ENCODE measurements around the gene AAK1. TPM values are rescaled to one million over a fixed set of nuclear protein-coding genes. Genes with fewer than 3 reads are reported as not detected.

Gene AAK1
- total RNA-seq, 1 donor from 2014 or later, result 108 TPM

DNA sequence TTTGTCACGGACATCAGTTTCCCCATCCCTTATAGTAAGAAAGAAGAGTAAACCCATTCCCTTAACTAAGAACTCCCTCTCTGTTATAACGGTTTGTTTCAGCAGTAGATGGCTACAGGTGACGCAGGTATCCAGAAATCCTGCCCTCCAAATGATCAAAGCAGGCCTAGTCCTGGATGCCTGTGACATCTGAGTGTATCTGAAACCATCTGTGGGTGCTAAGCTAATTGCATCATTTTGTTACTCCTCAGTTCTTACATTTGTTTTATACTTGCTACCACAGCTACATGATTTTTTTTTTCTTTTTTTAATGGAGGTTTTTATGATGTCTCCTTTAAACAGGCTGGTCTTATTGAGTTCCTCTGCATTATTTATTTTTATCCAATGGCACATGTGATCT lies 55.1 kb downstream of the AAK1 start:
- Histone ChIP-seq H2AFZ (ENCODE audit: low read depth, low read length) (no peak overlapping the region), H3K4me1 (ENCODE audit: insufficient read depth, low read length) (peaks cover 22% of the 10 kb centered on the region), H3K27me3 (ENCODE audit: insufficient read depth, low read length) (no peaks in the 10 kb centered on the region), H4K20me1 (ENCODE audit: insufficient read depth, low read length) (peaks cover 79% of the 10 kb centered on the region), H3K79me2 (ENCODE audit: insufficient read depth, low read length) (peaks cover 79% of the 10 kb centered on the region), H3K9me3 (ENCODE audit: insufficient read depth, low read depth, low read length) (no peaks in the 10 kb centered on the region), H3K36me3 (ENCODE audit: insufficient read depth, low read length) (no peaks in the 10 kb centered on the region), H3K27ac (ENCODE audit: low read depth, low read length) (no peak overlapping the region), H3K4me2 (ENCODE audit: low read length) (no peak overlapping the region), H3K4me3 (ENCODE audit: insufficient read depth, low read depth, low read length) (no peak overlapping the region), H3K9ac (ENCODE audit: low read length) (no peak overlapping the region)
- H3K27ac Mint-ChIP-seq (ENCODE audit: unreplicated experiment), result no peak overlapping the region
- peaks cover 43% of the 10 kb centered on the region for H3K4me1 Mint-ChIP-seq (ENCODE audit: low read depth, unreplicated experiment)
- FAIRE-seq (no peak), DNase-seq (ENCODE audit: low read depth) (no peak)
- H3K4me3 Mint-ChIP-seq (ENCODE audit: unreplicated experiment), result no peak overlapping the region
- H3K9me3 Mint-ChIP-seq (ENCODE audit: unreplicated experiment), result no peaks in the 10 kb centered on the region
- no peaks in the 10 kb centered on the region for H3K27me3 Mint-ChIP-seq (ENCODE audit: low read depth, unreplicated experiment)
- TF ChIP-seq EZH2 (IDR thresholded peaks at IDR 0.05; ENCODE audit: insufficient read depth, low read length), result no peak
- TF ChIP-seq, protein P1, sequence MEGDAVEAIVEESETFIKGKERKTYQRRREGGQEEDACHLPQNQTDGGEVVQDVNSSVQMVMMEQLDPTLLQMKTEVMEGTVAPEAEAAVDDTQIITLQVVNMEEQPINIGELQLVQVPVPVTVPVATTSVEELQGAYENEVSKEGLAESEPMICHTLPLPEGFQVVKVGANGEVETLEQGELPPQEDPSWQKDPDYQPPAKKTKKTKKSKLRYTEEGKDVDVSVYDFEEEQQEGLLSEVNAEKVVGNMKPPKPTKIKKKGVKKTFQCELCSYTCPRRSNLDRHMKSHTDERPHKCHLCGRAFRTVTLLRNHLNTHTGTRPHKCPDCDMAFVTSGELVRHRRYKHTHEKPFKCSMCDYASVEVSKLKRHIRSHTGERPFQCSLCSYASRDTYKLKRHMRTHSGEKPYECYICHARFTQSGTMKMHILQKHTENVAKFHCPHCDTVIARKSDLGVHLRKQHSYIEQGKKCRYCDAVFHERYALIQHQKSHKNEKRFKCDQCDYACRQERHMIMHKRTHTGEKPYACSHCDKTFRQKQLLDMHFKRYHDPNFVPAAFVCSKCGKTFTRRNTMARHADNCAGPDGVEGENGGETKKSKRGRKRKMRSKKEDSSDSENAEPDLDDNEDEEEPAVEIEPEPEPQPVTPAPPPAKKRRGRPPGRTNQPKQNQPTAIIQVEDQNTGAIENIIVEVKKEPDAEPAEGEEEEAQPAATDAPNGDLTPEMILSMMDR (IDR thresholded peaks at IDR 0.05; ENCODE audit: insufficient read depth, low read depth, low read length), result no peak
- H3K36me3 Mint-ChIP-seq (ENCODE audit: low read depth, unreplicated experiment), result peaks cover 6% of the 10 kb centered on the region

DNA sequence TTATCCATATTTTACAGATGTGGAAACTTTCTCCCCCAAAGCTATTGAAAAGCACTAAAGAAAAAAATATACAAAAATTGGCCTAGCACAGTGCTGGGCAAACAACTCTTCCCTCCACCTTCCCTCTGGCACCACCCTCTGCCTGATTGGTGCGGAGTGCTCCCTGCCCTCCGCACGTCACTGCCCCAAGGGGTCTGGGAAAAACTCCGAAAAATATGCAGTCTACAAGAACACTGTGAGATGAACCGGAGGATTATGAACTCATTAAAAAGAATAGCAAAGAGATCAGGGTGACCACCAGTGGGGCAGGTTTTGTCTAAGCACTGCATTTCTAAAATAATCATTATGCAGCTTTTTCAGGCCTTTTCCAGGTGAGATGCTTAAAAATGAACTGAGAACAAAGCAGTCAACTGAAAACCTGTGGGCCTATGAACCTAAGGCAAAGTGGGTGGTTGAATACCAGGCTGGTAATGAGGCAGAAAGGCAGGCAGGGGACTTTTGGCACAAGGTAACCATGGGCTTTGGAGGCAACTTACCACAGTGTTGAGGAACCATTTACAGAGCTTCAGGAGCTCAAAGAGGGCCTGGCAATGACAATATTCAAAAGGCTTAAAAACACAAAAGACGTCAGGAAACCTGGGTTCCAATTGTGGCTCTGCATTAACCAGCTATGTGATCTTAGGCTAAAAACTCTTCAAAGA lies 57.5 kb downstream of the AAK1 start:
- peaks cover 85% of the 10 kb centered on the region for H4K20me1 ChIP-seq (ENCODE audit: insufficient read depth, low read length)
- no peak overlapping the region for H3K4me3 Mint-ChIP-seq (ENCODE audit: unreplicated experiment)
- no peak for FAIRE-seq
- H3K27ac Mint-ChIP-seq (ENCODE audit: unreplicated experiment), result no peak overlapping the region
- peaks cover 65% of the 10 kb centered on the region for H3K4me1 Mint-ChIP-seq (ENCODE audit: low read depth, unreplicated experiment)
- H3K9me3 Mint-ChIP-seq (ENCODE audit: unreplicated experiment), result no peaks in the 10 kb centered on the region
- H3K4me1 ChIP-seq (ENCODE audit: insufficient read depth, low read length), result peaks cover 39% of the 10 kb centered on the region
- no peak overlapping the region for H3K4me3 ChIP-seq (ENCODE audit: insufficient read depth, low read depth, low read length)
- no peaks in the 10 kb centered on the region for H3K27me3 Mint-ChIP-seq (ENCODE audit: low read depth, unreplicated experiment)
- H3K27me3 ChIP-seq (ENCODE audit: insufficient read depth, low read length), result no peaks in the 10 kb centered on the region
- H3K4me2 ChIP-seq (ENCODE audit: low read length), result peak overlapping the region; percentile 52
- DNase-seq (ENCODE audit: low read depth), result no peak
- no peak overlapping the region for H2AFZ ChIP-seq (ENCODE audit: low read depth, low read length)
- peak overlapping the region; percentile 15 for H3K27ac ChIP-seq (ENCODE audit: low read depth, low read length)
- H3K36me3 ChIP-seq (ENCODE audit: insufficient read depth, low read length), result no peaks in the 10 kb centered on the region
- peaks cover 83% of the 10 kb centered on the region for H3K79me2 ChIP-seq (ENCODE audit: insufficient read depth, low read length)
- H3K9me3 ChIP-seq (ENCODE audit: insufficient read depth, low read depth, low read length), result no peaks in the 10 kb centered on the region
- H3K36me3 Mint-ChIP-seq (ENCODE audit: low read depth, unreplicated experiment), result peaks cover 6% of the 10 kb centered on the region
- TF ChIP-seq, protein P1 (IDR thresholded peaks at IDR 0.05; ENCODE audit: insufficient read depth, low read depth, low read length), result no peak
- no peak for TF ChIP-seq EZH2 (IDR thresholded peaks at IDR 0.05; ENCODE audit: insufficient read depth, low read length)
- peak overlapping the region; percentile 21 for H3K9ac ChIP-seq (ENCODE audit: low read length)

Data from astrocyte (in vitro differentiated cells and primary cell).